Brain microvascular endothelial cell (primary cell): Measurements from ENCODE around the gene STX17.

Experiments used
- DNase-seq: peaks from one replicate; pipeline ENCODE4 v3.0.0-alpha.2; 2020
- H3K27ac ChIP-seq: fragments of 250-450 bp; sonication (Bioruptor Pico); 2 replicates; pipeline ENCODE4 v1.5.1; 2020; ENCODE audit warnings: mild to moderate bottlenecking, moderate library complexity
- H3K27me3 ChIP-seq: fragments of 250-450 bp; sonication (Bioruptor Pico); replicated peaks from 2 replicates; pipeline ENCODE4 v1.5.1; 2020; ENCODE audit warnings: mild to moderate bottlenecking
- H3K36me3 ChIP-seq: fragments of 250-450 bp; sonication (Bioruptor Pico); replicated peaks from 2 replicates; pipeline ENCODE4 v1.5.1; 2020; ENCODE audit warnings: mild to moderate bottlenecking
- H3K4me3 ChIP-seq: 2 replicates; pipeline ENCODE4 v1.5.1; 2011; ENCODE audit warnings: low read depth, mild to moderate bottlenecking, control low read depth, low read length, moderate library complexity
- CTCF ChIP-seq: IDR thresholded peaks from 2 replicates; pipeline ENCODE4 v1.5.1; 2011; ENCODE audit warnings: low read depth, mild to moderate bottlenecking, moderate library complexity, low read length, control low read depth, inconsistent platforms; ENCODE audit errors: missing control alignments
- in situ Hi-C: cut with HindIII; loops from 2 replicates; pipeline ENCODE4 v1.10.0; 2017; ENCODE audit warnings: low sequenced_read_pairs, low pct_ligation_motif_present

Gene STX17

GRCh38 chr9:99925541-99925940 lies 19.1 kb downstream of the STX17 start:
- DNase-seq, result no peak
- Histone ChIP-seq H3K27ac (no peak overlapping the region), H3K27me3 (no peaks in the 10 kb centered on the region), H3K4me3 (no peak overlapping the region), H3K36me3 (no peaks in the 10 kb centered on the region)
- in situ Hi-C loops, result no loop called here
- no peak for TF ChIP-seq CTCF

- in situ Hi-C loops, result no loop called here
- no peaks in the 10 kb centered on the region for H3K36me3 ChIP-seq
- H3K27me3 ChIP-seq, result no peaks in the 10 kb centered on the region
- TF ChIP-seq CTCF, result no peak
- DNase-seq, result no peak
- H3K4me3 ChIP-seq, result no peak overlapping the region
- no peak overlapping the region for H3K27ac ChIP-seq
Observed at GRCh38 chr9:99929652-99930051, 23.2 kb downstream of the STX17 start.

GRCh38 chr9:99931155-99931840 lies 24.8 kb downstream of the STX17 start:
- in situ Hi-C loops, result no loop called here
- H3K27ac ChIP-seq, result no peak overlapping the region
- no peaks in the 10 kb centered on the region for H3K36me3 ChIP-seq
- DNase-seq, result no peak
- no peaks in the 10 kb centered on the region for H3K27me3 ChIP-seq
- no peak for TF ChIP-seq CTCF
- no peak overlapping the region for H3K4me3 ChIP-seq

GRCh38 chr9:99936947-99937587 lies 30.6 kb downstream of the STX17 start:
- in situ Hi-C loops, result no loop called here

GRCh38 chr9:99947395-99947794 lies 40.9 kb downstream of the STX17 start:
- peak; percentile 7 for DNase-seq
- TF ChIP-seq CTCF, result peak; percentile 48
- H3K27me3 ChIP-seq, result no peaks in the 10 kb centered on the region
- in situ Hi-C loops, result no loop called here
- H3K36me3 ChIP-seq, result no peaks in the 10 kb centered on the region
- no peak overlapping the region for H3K4me3 ChIP-seq
- H3K27ac ChIP-seq, result no peak overlapping the region

More at GRCh38 chr9:99936947-99937587, 30.6 kb downstream of the STX17 start:
- H3K4me3 ChIP-seq, result no peak overlapping the region
- H3K27ac ChIP-seq, result no peak overlapping the region
- no peak for DNase-seq
- TF ChIP-seq CTCF, result no peak
- no peaks in the 10 kb centered on the region for H3K36me3 ChIP-seq
- no peaks in the 10 kb centered on the region for H3K27me3 ChIP-seq
